Adrenal gland (tissue), 5 donors: ENCODE results near the gene MTMR8.

Source experiments
- POLR2A ChIP-seq, 2 donors: fragments of 450-650 bp; IDR thresholded peaks; one replicate each; pipeline ENCODE4 v1.6.1; 2017; ENCODE audit warnings: antibody characterized with exemption in 2 of 2, mild to moderate bottlenecking in 2 of 2, moderate library complexity in 1 of 2
- TF ChIP-seq, protein P1 (sequence below), 6 experiments: fragments of 450-650 bp in 4 of 6; fragments of 200-600 bp in 2 of 6; sonication (generic) in 1 of 6; IDR thresholded peaks; 1 replicate in 5 of 6; 2 replicates in 1 of 6; pipeline versions ENCODE4 v1.5.1 to v1.8.0; 2016 to 2021; ENCODE audit warnings: antibody characterized with exemption in 6 of 6, mild to moderate bottlenecking in 2 of 6, moderate library complexity in 1 of 6
- donor health status: DM: no; HTN: no; CAD: no.

DNA sequence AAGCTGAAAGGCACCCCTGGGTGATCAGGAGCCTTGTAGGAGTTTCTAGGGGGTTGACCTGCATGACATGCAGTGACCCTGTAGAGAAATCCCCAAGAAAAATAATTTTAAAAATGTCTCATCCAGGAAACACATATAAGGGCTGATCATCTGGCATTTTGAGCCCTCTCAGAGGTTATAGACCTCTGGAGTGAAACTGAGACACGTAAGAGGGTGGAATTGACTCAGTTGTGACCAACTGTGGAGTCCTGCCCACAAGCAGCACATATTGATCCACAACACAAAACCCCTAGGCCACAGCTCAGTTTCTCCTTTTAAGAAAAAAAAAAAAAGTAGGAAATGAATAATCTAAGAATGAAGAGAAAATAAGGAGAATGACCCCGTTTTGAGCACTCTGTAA lies 32.5 kb upstream of the MTMR8 start:
- TF ChIP-seq, protein P1, sequence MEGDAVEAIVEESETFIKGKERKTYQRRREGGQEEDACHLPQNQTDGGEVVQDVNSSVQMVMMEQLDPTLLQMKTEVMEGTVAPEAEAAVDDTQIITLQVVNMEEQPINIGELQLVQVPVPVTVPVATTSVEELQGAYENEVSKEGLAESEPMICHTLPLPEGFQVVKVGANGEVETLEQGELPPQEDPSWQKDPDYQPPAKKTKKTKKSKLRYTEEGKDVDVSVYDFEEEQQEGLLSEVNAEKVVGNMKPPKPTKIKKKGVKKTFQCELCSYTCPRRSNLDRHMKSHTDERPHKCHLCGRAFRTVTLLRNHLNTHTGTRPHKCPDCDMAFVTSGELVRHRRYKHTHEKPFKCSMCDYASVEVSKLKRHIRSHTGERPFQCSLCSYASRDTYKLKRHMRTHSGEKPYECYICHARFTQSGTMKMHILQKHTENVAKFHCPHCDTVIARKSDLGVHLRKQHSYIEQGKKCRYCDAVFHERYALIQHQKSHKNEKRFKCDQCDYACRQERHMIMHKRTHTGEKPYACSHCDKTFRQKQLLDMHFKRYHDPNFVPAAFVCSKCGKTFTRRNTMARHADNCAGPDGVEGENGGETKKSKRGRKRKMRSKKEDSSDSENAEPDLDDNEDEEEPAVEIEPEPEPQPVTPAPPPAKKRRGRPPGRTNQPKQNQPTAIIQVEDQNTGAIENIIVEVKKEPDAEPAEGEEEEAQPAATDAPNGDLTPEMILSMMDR (IDR thresholded peaks at IDR 0.05) = no peak
- TF ChIP-seq POLR2A (IDR thresholded peaks at IDR 0.05) = no peak
